ENCODE measurements around the gene CRISPLD2.

The CRISPLD2 gene

GRCh38 chr16:84886497-84887090 lies 66.8 kb downstream of the CRISPLD2 start:
- DNase-seq: no peak

GRCh38 chr16:84887207-84887606 lies 67.4 kb downstream of the CRISPLD2 start:
- DNase-seq: no peak

- DNase-seq: no peak
Observed at GRCh38 chr16:84888450-84888849, 68.7 kb downstream of the CRISPLD2 start.

- no peak for DNase-seq
Observed at GRCh38 chr16:84889066-84889465, 69.3 kb downstream of the CRISPLD2 start.

GRCh38 chr16:84890427-84890826 lies 70.6 kb downstream of the CRISPLD2 start:
- DNase-seq: no peak

DNA sequence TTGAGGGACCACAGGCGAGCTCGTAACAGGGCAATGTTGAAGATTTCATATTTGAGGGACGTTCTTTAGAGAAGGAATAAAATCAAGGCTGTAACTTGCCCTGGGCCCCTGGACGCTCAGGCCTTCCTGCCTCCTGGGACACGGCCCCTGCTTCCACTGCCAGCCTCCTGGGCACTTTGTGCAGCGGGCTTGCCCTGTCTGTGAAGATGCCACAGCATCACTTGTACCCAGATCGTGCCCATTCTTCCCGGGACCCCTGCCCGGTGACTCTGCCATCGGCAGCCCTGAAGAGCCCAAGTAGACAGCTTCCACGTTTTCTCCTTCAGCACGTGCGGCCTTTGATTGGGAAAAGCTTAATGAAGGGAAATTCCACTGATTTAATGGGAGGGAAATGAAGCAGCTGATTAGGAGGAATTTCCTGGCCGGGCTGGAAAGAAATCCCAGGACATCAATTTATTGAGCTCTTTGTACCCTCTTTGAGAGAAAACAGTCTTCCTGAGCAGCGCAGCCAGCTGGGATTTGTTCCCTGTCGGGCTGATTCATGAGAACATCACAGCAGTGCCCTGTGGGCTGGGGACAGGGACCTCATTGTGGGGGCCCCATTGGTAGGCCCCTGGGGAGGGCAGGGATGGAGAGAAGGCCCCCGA lies 71.5 kb downstream of the CRISPLD2 start:
- DNase-seq: no peak

DNA sequence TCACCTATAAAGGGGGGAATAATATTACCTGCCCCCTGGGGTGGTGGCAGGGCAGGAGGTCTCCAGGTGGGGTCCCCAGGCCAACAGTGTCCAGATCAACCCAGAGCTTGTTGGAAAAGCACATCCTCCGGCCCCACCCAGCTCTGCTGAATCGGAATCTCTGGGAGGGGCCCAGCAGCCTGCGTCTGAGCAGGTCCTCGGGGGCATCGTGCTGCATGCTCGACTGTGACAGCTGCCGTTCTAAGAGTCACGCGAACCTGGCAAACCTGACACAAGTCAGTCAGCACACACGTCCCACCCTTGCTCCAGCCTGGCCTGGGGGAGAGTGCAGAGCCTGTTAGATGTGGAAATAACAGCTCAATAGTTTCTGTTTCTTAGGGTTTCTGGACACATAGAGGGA lies 72.3 kb downstream of the CRISPLD2 start:
- no peak for DNase-seq

DNA sequence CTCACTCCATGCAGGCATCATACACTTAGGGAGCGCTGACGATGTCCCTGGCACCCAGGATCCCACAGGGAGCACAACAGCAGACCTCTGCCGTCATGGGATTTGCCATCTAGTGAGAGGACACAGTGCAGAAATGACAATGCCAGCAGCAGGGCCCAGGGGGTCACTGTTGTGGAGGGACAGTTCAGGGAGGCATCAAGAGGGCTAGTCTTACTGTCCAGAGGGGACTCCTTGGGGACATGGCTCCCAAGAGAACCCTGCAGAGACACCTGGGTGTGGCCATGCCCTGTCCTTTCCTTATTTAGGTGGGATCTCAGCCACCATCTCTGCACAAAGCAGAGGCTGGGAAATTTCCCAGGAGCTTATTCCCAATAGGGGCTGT lies 73.7 kb downstream of the CRISPLD2 start:
- DNase-seq: no peak

DNA sequence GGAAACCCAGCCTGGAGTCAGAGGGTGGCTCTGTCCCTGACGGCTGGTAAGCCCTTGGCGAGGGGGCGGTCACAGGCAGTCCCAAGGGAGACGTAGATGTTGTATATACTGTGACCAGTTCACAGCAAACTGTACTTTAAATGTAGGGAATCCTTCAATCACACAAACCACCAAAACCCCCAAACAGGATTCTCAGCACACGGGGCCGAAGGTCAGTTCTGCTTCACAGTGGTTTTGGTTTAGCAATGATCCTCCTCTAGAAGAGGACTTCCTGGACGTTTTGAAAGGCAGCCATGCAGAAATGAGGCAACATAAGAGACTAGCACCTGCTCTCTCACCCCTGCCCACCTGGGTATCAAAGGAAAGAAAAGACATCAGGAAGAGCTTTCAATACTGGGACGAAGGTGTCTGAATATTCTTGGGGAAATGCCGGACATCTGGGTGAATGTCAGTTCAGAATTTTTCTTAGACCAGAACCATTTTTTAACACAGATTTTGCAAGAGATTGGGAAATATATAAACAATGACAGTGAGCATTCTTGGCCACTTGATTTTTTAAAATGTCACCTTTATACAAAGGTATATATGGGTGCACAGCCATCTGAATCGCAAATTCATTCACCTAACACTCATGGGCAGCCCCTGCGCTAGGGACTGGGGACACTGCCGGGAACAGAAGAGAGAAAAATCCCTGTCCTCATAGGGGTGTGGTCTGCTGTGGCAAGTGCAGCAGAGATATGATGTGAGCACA lies 74.2 kb downstream of the CRISPLD2 start:
- no peak for DNase-seq

GRCh38 chr16:84895016-84895415 lies 75.2 kb downstream of the CRISPLD2 start:
- no peak for DNase-seq

GRCh38 chr16:84896847-84897246 lies 77.1 kb downstream of the CRISPLD2 start:
- DNase-seq: no peak

DNA sequence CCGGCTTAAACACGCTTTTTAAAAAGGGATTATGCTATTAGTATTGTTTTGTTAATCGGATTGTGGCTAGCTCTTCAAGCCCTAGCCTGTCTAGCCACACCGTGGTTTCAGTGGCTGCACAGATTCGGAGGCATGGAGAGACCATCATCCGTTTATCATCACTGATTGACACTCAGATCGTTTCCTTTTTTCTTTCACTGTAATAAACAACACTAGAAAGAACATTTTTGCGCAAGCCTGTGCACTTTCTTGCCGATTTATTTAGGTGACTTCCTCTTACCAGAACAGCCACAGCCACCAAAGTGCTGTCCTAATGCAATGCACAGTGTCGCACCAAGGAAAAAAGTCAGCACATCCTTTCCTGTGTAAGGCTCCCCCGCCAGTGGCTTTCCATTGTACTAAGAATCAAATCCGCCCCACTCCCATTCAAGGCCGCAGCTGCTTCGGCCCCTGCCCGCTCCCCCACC lies 78.2 kb downstream of the CRISPLD2 start:
- no peak for DNase-seq

DNA sequence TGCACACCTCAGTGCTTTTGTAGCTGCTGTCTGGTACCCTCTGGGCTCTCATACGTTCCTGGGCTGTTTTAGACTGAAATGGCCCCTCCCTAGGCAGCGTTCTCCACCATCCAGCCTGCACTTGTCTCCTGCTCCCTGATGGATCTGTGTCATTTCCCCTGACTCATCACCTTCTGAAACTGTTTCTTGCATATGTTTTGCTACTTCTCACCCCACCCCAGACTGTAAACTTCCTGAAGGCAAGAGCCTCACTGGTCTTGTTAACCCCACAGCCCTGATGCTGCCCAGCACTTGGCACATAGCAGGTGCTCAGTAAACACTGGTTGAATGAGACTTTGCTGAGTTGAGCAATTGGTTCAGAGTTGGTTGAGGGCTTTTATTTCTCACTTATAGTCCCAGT lies 78.7 kb downstream of the CRISPLD2 start:
- no peak for DNase-seq

DNA sequence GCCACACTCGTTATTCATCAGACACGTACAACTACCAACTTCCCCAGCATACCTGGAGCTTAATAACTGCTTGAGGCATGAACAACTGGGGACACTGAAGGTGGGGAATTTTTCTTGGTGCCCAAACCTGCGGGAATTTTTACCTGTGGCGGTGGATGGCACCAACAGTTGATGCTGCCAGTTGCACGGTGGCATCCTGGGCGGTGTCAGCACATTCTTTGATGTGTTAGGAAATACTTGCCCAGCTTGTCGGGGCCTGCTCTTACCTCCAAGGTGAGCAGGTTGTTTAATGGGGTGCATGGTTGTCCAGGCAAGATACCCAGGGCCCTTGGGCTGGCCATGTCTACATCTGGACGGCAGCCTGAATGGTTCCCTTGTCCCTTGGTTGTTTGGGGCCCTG lies 79.6 kb downstream of the CRISPLD2 start:
- no peak for DNase-seq

DNA sequence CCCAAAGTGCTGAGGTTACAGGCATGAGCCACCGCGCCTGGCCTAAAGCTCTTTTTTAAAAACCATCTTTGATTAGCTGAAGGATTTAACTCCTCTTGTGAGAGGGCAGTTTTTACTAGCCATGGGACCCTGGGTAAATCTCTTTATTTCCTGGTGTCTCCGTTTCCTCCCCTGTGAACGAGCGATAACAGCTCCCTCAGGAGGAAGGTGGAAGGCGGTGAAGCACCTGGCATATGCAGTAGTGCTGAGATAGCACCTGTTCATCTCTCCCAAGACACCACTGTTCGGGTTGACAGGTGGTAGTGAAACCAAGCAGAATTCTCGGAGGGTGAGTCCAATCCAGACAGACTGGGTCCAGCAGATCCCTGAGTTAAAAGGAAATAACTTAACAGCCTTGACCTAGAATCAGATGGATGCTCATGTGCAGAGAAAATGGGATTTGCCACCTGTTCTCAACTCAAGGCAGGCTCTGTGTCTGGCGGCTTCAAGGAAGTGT lies 86.2 kb downstream of the CRISPLD2 start:
- DNase-seq: no peak

GRCh38 chr16:84907051-84907450 lies 87.3 kb downstream of the CRISPLD2 start:
- no peak for DNase-seq

DNA sequence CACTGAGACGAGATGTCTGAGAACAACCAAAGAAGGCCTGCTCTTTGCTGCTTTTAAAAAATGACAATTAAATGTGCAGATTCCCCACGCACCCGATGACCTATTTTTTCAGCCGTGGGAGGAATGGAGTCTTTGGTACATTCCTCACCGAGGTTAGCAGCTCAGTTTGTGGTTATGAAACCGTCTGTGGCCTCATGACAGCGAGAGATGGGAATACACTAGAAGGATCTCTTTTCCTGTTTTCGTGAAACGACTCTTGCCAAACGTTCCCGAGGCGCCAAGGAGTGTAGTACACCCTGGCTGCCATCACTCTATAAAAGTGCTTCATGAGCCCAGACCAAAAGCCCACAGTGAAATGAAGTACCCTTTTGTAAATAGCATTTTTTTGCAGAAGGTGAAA lies 87.8 kb downstream of the CRISPLD2 start:
- no peak for DNase-seq

DNA sequence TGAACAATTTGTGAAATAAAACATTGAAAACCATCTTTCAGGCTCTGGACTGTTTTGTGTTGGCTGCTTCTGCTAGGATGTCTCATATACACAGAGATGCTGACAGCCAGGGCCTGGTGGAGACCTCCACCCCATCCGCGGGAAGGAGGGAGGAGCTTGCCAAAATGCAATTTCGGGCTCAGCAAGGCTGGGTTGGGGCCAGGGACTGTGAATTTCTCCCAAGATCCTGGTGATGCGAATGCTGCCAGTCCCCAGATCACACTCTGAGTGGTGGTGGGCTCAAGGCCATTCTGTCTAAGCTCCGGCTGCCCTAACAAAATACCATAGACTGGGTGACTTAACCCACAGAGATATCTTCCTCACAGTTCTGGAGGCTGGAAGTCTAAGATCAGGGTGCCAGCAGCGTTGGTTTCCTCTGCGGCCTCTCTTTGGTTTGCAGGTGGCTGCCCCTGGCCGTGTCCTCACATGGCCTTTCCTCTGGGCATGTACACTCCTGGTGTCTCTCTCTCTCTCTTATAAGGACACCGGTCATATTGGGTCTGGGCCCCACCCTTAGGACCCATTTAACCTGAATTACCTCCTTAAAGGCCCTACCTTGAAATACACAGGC lies 89.8 kb downstream of the CRISPLD2 start:
- DNase-seq: no peak

DNA sequence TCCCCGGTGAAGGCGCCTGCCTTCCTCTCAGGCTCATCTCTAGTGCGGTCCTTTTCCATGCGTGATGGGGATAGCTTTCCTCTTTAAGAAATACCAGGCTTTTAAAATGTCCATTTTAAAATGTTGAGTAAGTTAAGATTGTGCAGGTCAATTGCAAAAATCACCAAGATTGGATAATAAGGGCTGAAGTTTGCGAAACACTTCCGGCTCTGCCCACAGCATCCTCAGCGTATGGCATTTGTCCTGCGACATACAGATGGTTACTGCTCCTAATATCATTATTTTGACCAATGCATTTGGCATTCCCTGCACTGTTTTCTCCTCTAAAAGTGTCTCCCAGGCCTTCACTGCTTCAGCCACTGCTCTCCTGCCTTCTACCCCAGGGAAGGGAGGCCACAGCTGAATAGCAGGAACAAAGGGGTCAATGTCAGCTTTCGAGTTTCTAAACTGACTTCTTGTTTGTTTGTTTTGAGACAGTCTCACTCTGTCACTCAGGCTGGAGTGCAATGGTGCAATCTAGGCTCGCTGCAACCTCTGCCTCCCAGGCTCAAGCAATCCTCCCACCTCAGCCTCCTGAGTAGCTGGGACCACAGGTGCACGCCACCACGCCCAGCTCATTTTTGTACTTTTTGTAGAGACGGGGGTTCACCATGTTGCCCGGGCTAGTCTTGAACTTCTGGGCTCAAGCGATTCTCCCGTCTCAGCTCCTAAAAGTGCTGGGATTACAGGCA lies 91.9 kb downstream of the CRISPLD2 start:
- DNase-seq: no peak

- no peak for DNase-seq
Observed at GRCh38 chr16:84913315-84913714, 93.5 kb downstream of the CRISPLD2 start.

- DNase-seq: no peak
Observed at GRCh38 chr16:84914273-84914672, 94.5 kb downstream of the CRISPLD2 start.

GRCh38 chr16:84916178-84916577 lies 96.4 kb downstream of the CRISPLD2 start:
- DNase-seq: no peak

DNA sequence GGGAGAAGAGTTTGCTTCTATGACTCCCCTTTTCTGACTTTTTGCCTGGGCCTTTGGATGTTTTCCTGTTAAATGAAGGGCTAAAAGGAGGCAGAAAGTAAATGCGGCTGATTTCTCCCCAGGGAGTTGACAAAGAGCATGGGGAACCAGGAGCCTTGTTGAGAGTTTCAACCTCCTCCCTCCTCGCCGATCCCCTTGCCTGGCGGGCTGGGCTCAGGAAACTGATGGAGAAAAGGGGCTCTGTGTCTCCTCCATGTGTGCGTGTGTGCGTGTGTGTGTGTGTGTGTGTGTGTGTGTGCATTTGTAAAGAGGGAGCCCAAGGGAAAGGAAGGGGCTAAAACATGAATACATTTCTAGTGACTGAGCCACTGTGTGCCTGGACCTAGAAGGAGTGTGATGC lies 97.1 kb downstream of the CRISPLD2 start:
- no peak for DNase-seq
